WI38 (cell line): Measurements from ENCODE around the gene NGEF.

Experiments used
- H3K4me3 ChIP-seq: 2 replicates; pipeline ENCODE4 v1.5.1; 2011; ENCODE audit warnings: low read depth, mild to moderate bottlenecking, control low read depth, low read length
- CTCF ChIP-seq: IDR thresholded peaks from 2 replicates; pipeline ENCODE4 v1.5.1; 2012; ENCODE audit warnings: low read depth, mild to moderate bottlenecking, control low read depth, low read length

The NGEF gene

DNA sequence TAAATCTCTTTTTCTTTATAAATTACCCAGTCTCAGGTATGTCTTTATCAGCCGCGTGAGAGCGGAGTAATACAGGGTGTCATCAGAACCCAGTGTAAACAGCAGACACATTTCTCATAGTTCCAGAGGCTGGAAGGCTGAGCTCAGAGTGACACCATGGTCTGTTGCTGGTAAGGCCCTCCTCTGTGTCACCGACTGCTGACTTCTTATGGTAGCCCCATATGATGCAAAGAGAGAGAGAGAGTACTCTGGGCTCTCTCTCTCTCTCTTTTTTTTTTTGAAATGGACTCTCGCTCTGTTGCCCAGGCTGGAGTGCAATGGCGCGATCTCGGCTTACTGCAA is 83.0 kb downstream of the NGEF start:
- H3K4me3 ChIP-seq, result no peak overlapping the region
- no peak for TF ChIP-seq CTCF

DNA sequence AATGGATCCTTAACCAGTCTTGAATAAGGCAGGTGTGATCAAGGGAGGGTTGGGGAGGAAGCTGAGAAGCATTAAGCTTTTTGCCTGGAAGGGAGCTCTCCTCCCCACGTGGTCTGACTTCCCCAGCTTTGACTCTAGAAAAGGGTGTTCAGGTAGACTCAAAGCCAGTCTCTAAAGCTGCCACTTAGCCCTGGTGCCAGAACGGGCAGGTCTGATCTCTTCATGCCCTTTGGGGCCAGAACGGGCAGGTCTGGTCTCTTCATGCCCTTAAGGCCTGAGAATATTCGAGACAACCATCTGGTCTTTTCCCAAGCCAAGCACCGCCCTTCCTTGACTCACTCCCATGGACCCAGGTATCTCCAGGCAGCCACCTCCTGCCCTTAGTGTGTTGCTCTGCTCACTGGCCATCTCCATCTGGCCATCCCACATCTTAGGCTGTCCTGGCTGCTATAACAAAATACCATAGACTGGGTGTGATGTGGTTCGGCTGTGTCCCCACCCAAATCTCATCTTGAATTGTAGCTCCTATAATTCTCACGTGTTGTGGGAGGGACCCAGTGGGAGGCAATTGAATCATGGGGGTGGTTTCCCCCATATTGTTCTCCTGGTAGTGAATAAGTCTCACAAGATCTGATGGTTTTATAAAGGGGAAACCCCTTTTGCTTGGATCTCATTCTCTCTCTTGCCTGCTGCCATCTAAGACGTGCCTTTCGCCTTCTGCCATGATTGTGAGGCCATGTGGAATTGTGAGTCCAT is 83.6 kb downstream of the NGEF start:
- no peak overlapping the region for H3K4me3 ChIP-seq
- TF ChIP-seq CTCF, result no peak

GRCh38 chr2:232928551-232929302 is 84.3 kb downstream of the NGEF start:
- H3K4me3 ChIP-seq, result no peak overlapping the region

GRCh38 chr2:232927793-232928550 is 85.1 kb downstream of the NGEF start:
- H3K4me3 ChIP-seq, result no peak overlapping the region
- no peak for TF ChIP-seq CTCF

More at GRCh38 chr2:232928551-232929302, 84.3 kb downstream of the NGEF start:
- no peak for TF ChIP-seq CTCF

DNA sequence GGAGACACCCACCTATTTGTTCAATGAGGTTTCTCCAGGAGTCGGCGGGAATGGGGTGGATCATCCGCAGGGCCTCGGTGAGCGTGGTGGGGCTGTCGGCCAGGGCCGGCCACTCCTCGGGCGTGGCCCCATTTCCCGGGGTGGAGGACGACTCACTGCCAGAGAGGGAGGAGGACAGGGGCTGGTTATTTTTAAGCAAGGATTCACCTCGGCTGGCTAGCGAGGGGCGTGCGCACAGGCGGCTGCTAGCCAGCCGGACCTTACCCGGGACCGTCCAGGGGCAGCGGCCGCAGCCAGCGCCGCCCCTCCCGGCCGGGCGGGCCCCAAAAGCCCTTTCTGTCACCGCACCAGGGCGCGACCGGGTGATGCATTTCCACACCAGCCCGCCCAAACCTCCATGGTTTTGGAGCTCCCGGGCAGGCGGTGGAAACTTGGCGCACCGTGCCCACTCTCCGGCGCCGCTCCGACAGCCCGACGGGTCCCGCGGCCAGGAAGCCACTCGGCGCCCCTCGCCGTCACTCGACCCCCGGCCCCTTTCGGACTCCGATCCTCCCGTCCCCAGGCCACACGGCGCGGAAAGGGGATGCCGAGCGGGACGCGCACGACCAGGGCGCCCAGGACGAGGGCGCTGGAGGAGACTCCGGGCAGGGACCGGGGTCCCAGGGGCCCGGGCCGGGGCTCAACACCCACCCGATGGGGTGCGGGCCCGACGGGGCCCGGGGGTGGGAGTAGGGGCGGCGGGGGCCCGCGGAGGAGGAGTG is 85.8 kb downstream of the NGEF start:
- no peak overlapping the region for H3K4me3 ChIP-seq

DNA sequence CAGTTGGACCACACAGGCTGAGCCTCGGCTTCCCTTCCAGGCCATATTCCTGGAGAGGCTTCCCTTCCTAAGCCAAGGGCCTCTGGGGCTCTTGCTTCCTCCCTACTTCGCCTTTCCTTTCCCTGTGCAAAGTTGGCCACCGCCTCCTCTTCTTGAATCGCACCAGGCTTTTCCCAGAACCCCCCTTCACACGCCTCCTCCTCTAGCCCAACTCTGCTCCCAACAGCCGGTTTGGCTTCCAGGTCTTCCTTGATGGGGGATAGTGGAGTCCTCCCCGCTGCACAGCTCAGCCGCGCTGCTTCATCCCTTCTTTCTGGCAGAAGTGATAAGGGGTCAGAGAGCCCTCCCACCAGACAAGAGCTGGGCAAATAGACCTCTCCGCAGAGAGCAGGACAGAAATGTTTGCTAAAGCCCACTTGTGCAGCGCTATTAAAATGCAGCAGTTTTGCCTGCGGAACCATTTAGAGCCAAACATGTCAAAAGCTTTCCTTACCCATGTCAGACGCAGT is 86.6 kb downstream of the NGEF start:
- no peak for TF ChIP-seq CTCF
- H3K4me3 ChIP-seq, result no peak overlapping the region

More for the DNA sequence above, 85.8 kb downstream of the NGEF start:
- no peak for TF ChIP-seq CTCF
